Neural progenitor cell (in vitro differentiated cells): ENCODE results near the gene RASSF4. TPM values are rescaled to one million over a fixed set of nuclear protein-coding genes. Genes with fewer than 3 reads are reported as not detected.

ENCODE experiments used
- DNase-seq: peaks from one replicate; pipeline ENCODE4 v3.0.0-alpha.2; 2016; ENCODE audit warnings: low spot score
- H2AFZ ChIP-seq: fragments of 200-600 bp; sonication (generic); replicated peaks from 2 replicates; pipeline ENCODE4 v1.6.1; 2016; ENCODE audit warnings: antibody characterized with exemption
- H3F3A ChIP-seq: fragments of 200-600 bp; sonication (generic); 2 replicates; pipeline ENCODE4 v1.6.1; 2016; ENCODE audit warnings: antibody characterized with exemption, low read depth
- H3K27ac ChIP-seq: fragments of 200-600 bp; sonication (generic); 2 replicates; pipeline ENCODE4 v1.5.1; 2016; ENCODE audit warnings: mild to moderate bottlenecking
- H3K27me3 ChIP-seq: fragments of 200-600 bp; sonication (generic); 2 replicates; pipeline ENCODE4 v1.6.1; 2016; ENCODE audit warnings: mild to moderate bottlenecking, moderate library complexity
- H3K36me3 ChIP-seq: fragments of 200-600 bp; sonication (generic); 2 replicates; pipeline ENCODE4 v1.5.1; 2016
- H3K4me1 ChIP-seq: fragments of 200-600 bp; sonication (generic); 2 replicates; pipeline ENCODE4 v1.6.1; 2016; ENCODE audit warnings: mixed run types
- H3K4me2 ChIP-seq: fragments of 200-600 bp; sonication (generic); 2 replicates; pipeline ENCODE4 v1.6.1; 2016
- H3K4me3 ChIP-seq: fragments of 200-600 bp; sonication (generic); 2 replicates; pipeline ENCODE4 v1.5.1; 2016
- H3K79me2 ChIP-seq: fragments of 200-600 bp; sonication (generic); 2 replicates; pipeline ENCODE4 v1.6.1; 2016; ENCODE audit warnings: low read depth
- H3K9ac ChIP-seq: fragments of 200-600 bp; sonication (generic); 2 replicates; pipeline ENCODE4 v1.6.1; 2016
- H3K9me3 ChIP-seq: fragments of 200-600 bp; sonication (generic); 2 replicates; pipeline ENCODE4 v1.5.1; 2016; ENCODE audit warnings: low read depth
- H4K20me1 ChIP-seq: fragments of 200-600 bp; sonication (generic); 2 replicates; pipeline ENCODE4 v1.6.1; 2016; ENCODE audit warnings: low read depth
- H3K27ac Mint-ChIP-seq: 3 replicates; pipeline ENCODE4 v1.8.0; 2021; ENCODE audit warnings: mixed read lengths
- H3K27me3 Mint-ChIP-seq: 2 replicates; pipeline ENCODE4 v1.8.0; 2022; ENCODE audit warnings: low read depth, mild to moderate bottlenecking, inconsistent platforms, moderate library complexity, mixed read lengths; ENCODE audit not compliant: insufficient read depth
- H3K36me3 Mint-ChIP-seq: 3 replicates; pipeline ENCODE4 v1.8.0; 2021; ENCODE audit warnings: mixed read lengths
- H3K4me1 Mint-ChIP-seq: 3 replicates; pipeline ENCODE4 v1.8.0; 2021; ENCODE audit warnings: mixed read lengths
- H3K4me3 Mint-ChIP-seq: 3 replicates; pipeline ENCODE4 v1.8.0; 2021; ENCODE audit warnings: mild to moderate bottlenecking, moderate library complexity, mixed read lengths
- H3K9me3 Mint-ChIP-seq: 3 replicates; pipeline ENCODE4 v1.8.0; 2020; ENCODE audit warnings: mixed read lengths
- CTCF ChIP-seq: fragments of 200-600 bp; sonication (generic); IDR thresholded peaks from 2 replicates; pipeline ENCODE4 v1.5.1; 2017; ENCODE audit warnings: antibody characterized with exemption, mild to moderate bottlenecking
- EZH2 ChIP-seq: fragments of 200-600 bp; sonication (generic); IDR thresholded peaks from 2 replicates; pipeline ENCODE4 v1.6.1; 2017; ENCODE audit warnings: antibody characterized with exemption, mild to moderate bottlenecking, moderate library complexity
- EZH2phosphoT487 ChIP-seq: fragments of 200-600 bp; sonication (generic); IDR thresholded peaks from 2 replicates; pipeline ENCODE4 v1.6.1; 2017; ENCODE audit warnings: antibody characterized with exemption
- total RNA-seq: library from RNA; depleted of rRNA; stranded (reverse); fragments of >200 nt; gene quantifications from 2 replicates; pipeline ENCODE4 v1.2.3, GENCODE V29; 2015; ENCODE audit warnings: low replicate concordance

Gene RASSF4
- total RNA-seq, 1 donor from 2014 or later, result 3.1 TPM

- H3K4me3 ChIP-seq, result no peak overlapping the region
- peaks cover 4% of the 10 kb centered on the region for H3K4me1 ChIP-seq
- H3K4me2 ChIP-seq, result no peak overlapping the region
- no peaks in the 10 kb centered on the region for H3K36me3 ChIP-seq
- Mint-ChIP-seq H3K27me3 (peaks cover 12% of the 10 kb centered on the region), H3K36me3 (no peaks in the 10 kb centered on the region), H3K9me3 (no peaks in the 10 kb centered on the region), H3K4me3 (no peak overlapping the region), H3K4me1 (no peaks in the 10 kb centered on the region), H3K27ac (no peak overlapping the region)
- H3K9me3 ChIP-seq, result no peaks in the 10 kb centered on the region
- no peaks in the 10 kb centered on the region for H3F3A ChIP-seq
- TF ChIP-seq EZH2phosphoT487, result no peak
- no peak for TF ChIP-seq EZH2
- TF ChIP-seq CTCF, result no peak
- H2AFZ ChIP-seq, result no peak overlapping the region
- no peak overlapping the region for H3K27ac ChIP-seq
- H4K20me1 ChIP-seq, result no peaks in the 10 kb centered on the region
- no peak for DNase-seq
- H3K27me3 ChIP-seq, result no peaks in the 10 kb centered on the region
- no peaks in the 10 kb centered on the region for H3K79me2 ChIP-seq
- no peak overlapping the region for H3K9ac ChIP-seq
Measured at GRCh38 chr10:44929356-44930255, 30.0 kb upstream of the RASSF4 start.

GRCh38 chr10:44930904-44931620 lies 28.5 kb upstream of the RASSF4 start:
- Histone ChIP-seq H3F3A (no peaks in the 10 kb centered on the region), H4K20me1 (no peaks in the 10 kb centered on the region), H2AFZ (no peak overlapping the region), H3K4me3 (no peak overlapping the region), H3K4me2 (no peak overlapping the region), H3K9ac (no peak overlapping the region), H3K79me2 (no peaks in the 10 kb centered on the region), H3K9me3 (no peaks in the 10 kb centered on the region), H3K4me1 (no peaks in the 10 kb centered on the region), H3K27me3 (no peaks in the 10 kb centered on the region), H3K36me3 (no peaks in the 10 kb centered on the region), H3K27ac (no peak overlapping the region)
- Mint-ChIP-seq H3K4me3 (no peak overlapping the region), H3K4me1 (no peaks in the 10 kb centered on the region), H3K27ac (no peak overlapping the region), H3K27me3 (peaks cover 12% of the 10 kb centered on the region), H3K9me3 (no peaks in the 10 kb centered on the region), H3K36me3 (no peaks in the 10 kb centered on the region)
- TF ChIP-seq EZH2 (no peak), CTCF (no peak), EZH2phosphoT487 (no peak)
- DNase-seq, result no peak

GRCh38 chr10:44931621-44932516 lies 27.7 kb upstream of the RASSF4 start:
- H3K4me3 Mint-ChIP-seq, result no peak overlapping the region
- no peak overlapping the region for H3K9ac ChIP-seq
- H2AFZ ChIP-seq, result peak overlapping the region; percentile 38

More at GRCh38 chr10:44931621-44932516, 27.7 kb upstream of the RASSF4 start:
- no peaks in the 10 kb centered on the region for H3K36me3 ChIP-seq
- H3K9me3 ChIP-seq, result no peaks in the 10 kb centered on the region
- H3K27ac Mint-ChIP-seq, result no peak overlapping the region
- no peak for DNase-seq
- H3F3A ChIP-seq, result no peaks in the 10 kb centered on the region
- H3K27ac ChIP-seq, result no peak overlapping the region
- no peaks in the 10 kb centered on the region for H4K20me1 ChIP-seq
- no peaks in the 10 kb centered on the region for H3K27me3 ChIP-seq
- H3K9me3 Mint-ChIP-seq, result no peaks in the 10 kb centered on the region
- H3K36me3 Mint-ChIP-seq, result no peaks in the 10 kb centered on the region
- no peak for TF ChIP-seq EZH2phosphoT487
- H3K79me2 ChIP-seq, result no peaks in the 10 kb centered on the region
- H3K4me3 ChIP-seq, result no peak overlapping the region
- no peaks in the 10 kb centered on the region for H3K4me1 ChIP-seq
- H3K4me1 Mint-ChIP-seq, result no peaks in the 10 kb centered on the region
- no peak overlapping the region for H3K4me2 ChIP-seq
- peaks cover 12% of the 10 kb centered on the region for H3K27me3 Mint-ChIP-seq
